Measurements from ENCODE around the gene VPS13D.
A peak's percentile ranks its signal among the peaks of the same experiment; 100 is the strongest.

Gene VPS13D

GRCh38 chr1:12195416-12195815, 34.4 kb upstream of the VPS13D start:
- TF ChIP-seq MAX (IDR thresholded peaks at IDR 0.05; ENCODE audit: low read depth, low read length): no peak
- no peak for TF ChIP-seq MYC (IDR thresholded peaks at IDR 0.05; ENCODE audit: low read depth, low read length)
- no peak for TF ChIP-seq POLR2A (IDR thresholded peaks at IDR 0.05; ENCODE audit: extremely low read depth, insufficient read length)
- no peak for TF ChIP-seq CTCF (IDR thresholded peaks at IDR 0.05; ENCODE audit: low read depth, low read length)
- no peak overlapping the region for H3K4me3 ChIP-seq (ENCODE audit: low read depth, low read length)
- DNase-seq (ENCODE audit: low read depth): no peak

GRCh38 chr1:12196641-12197482, 33.0 kb upstream of the VPS13D start:
- peak; percentile 93 for DNase-seq (ENCODE audit: low read depth)
- H3K4me3 ChIP-seq (ENCODE audit: low read depth, low read length): no peak overlapping the region
- peak; percentile 48; the same call in 1 of the 2 replicates for TF ChIP-seq MAX (IDR thresholded peaks at IDR 0.05; ENCODE audit: low read depth, low read length)
- no peak for TF ChIP-seq POLR2A (IDR thresholded peaks at IDR 0.05; ENCODE audit: extremely low read depth, insufficient read length)
- peak; percentile 56 for TF ChIP-seq CTCF (IDR thresholded peaks at IDR 0.05; ENCODE audit: low read depth, low read length)

- H3K4me3 ChIP-seq (ENCODE audit: low read depth, low read length): no peak overlapping the region
- TF ChIP-seq MAX (IDR thresholded peaks at IDR 0.05; ENCODE audit: low read depth, low read length) (no peak), CTCF (IDR thresholded peaks at IDR 0.05; ENCODE audit: low read depth, low read length) (no peak), POLR2A (IDR thresholded peaks at IDR 0.05; ENCODE audit: extremely low read depth, insufficient read length) (no peak), MYC (IDR thresholded peaks at IDR 0.05; ENCODE audit: low read depth, low read length) (no peak)
- DNase-seq (ENCODE audit: low read depth): no peak
These were observed 32.3 kb upstream of the VPS13D start for GRCh38 chr1:12197483-12197880.

GRCh38 chr1:12200208-12200607, 29.6 kb upstream of the VPS13D start:
- H3K4me3 ChIP-seq (ENCODE audit: low read depth, low read length): no peak overlapping the region
- TF ChIP-seq MYC (IDR thresholded peaks at IDR 0.05; ENCODE audit: low read depth, low read length) (no peak), CTCF (IDR thresholded peaks at IDR 0.05; ENCODE audit: low read depth, low read length) (no peak), MAX (IDR thresholded peaks at IDR 0.05; ENCODE audit: low read depth, low read length) (no peak), POLR2A (IDR thresholded peaks at IDR 0.05; ENCODE audit: extremely low read depth, insufficient read length) (no peak)
- DNase-seq (ENCODE audit: low read depth): no peak

- TF ChIP-seq MAX (IDR thresholded peaks at IDR 0.05; ENCODE audit: low read depth, low read length) (no peak), CTCF (IDR thresholded peaks at IDR 0.05; ENCODE audit: low read depth, low read length) (no peak), POLR2A (IDR thresholded peaks at IDR 0.05; ENCODE audit: extremely low read depth, insufficient read length) (no peak), MYC (IDR thresholded peaks at IDR 0.05; ENCODE audit: low read depth, low read length) (no peak)
- no peak for DNase-seq (ENCODE audit: low read depth)
- no peak overlapping the region for H3K4me3 ChIP-seq (ENCODE audit: low read depth, low read length)
These were observed 28.3 kb upstream of the VPS13D start for GRCh38 chr1:12201352-12202189.
